HG03558 (cell line): Measurements from ENCODE around the gene SORCS2.

Source experiments
- ATAC-seq: cut with Tn5 transposase; IDR thresholded peaks from one replicate; pipeline ENCODE4 v1.9.1; 2021; ENCODE audit warnings: moderate number of reproducible peaks; ENCODE audit not compliant: unreplicated experiment; ENCODE audit errors: extremely low read depth

Gene SORCS2

GRCh38 chr4:7734651-7735260 lies 542.4 kb downstream of the SORCS2 start:
- no peak for ATAC-seq

- no peak for ATAC-seq
These were observed 543.1 kb downstream of the SORCS2 start for GRCh38 chr4:7735395-7735794.

GRCh38 chr4:7735961-7736360 lies 543.6 kb downstream of the SORCS2 start:
- ATAC-seq, result no peak

- ATAC-seq, result no peak
These were observed 544.3 kb downstream of the SORCS2 start for GRCh38 chr4:7736436-7737267.

GRCh38 chr4:7737268-7737645 lies 544.9 kb downstream of the SORCS2 start:
- no peak for ATAC-seq

GRCh38 chr4:7737752-7738457 lies 545.6 kb downstream of the SORCS2 start:
- ATAC-seq, result no peak

- ATAC-seq, result no peak
These were observed 546.2 kb downstream of the SORCS2 start for GRCh38 chr4:7738458-7739076.

GRCh38 chr4:7739077-7739917 lies 547.0 kb downstream of the SORCS2 start:
- ATAC-seq, result no peak

GRCh38 chr4:7739918-7740865 lies 547.9 kb downstream of the SORCS2 start:
- ATAC-seq, result no peak

- ATAC-seq, result no peak
These were observed 548.7 kb downstream of the SORCS2 start for GRCh38 chr4:7740866-7741525.

- ATAC-seq, result no peak
These were observed 549.8 kb downstream of the SORCS2 start for GRCh38 chr4:7741946-7742806.

- ATAC-seq, result no peak
These were observed 550.5 kb downstream of the SORCS2 start for GRCh38 chr4:7742807-7743280.

GRCh38 chr4:7744142-7744804 lies 551.9 kb downstream of the SORCS2 start:
- ATAC-seq, result no peak

GRCh38 chr4:7745301-7745885 lies 553.1 kb downstream of the SORCS2 start:
- ATAC-seq, result no peak

GRCh38 chr4:7746351-7747061 lies 554.2 kb downstream of the SORCS2 start:
- ATAC-seq, result no peak

- ATAC-seq, result no peak
These were observed 554.7 kb downstream of the SORCS2 start for GRCh38 chr4:7747062-7747385.
